ENCODE results near the gene CYBA.

- TF ChIP-seq CTCF (IDR thresholded peaks at IDR 0.05) (no peak), EP300 (IDR thresholded peaks at IDR 0.05; ENCODE audit: low read depth) (no peak), POLR2A (IDR thresholded peaks at IDR 0.05) (no peak)
Observed at GRCh38 chr16:88597856-88598491, 52.9 kb downstream of the CYBA start.

Data from transverse colon (tissue), 3 donors.